Fibroblast of the aortic adventitia (primary cell): ENCODE measurements around the gene ZNHIT6. TPM values are rescaled to one million over a fixed set of nuclear protein-coding genes. Genes with fewer than 3 reads are reported as not detected.

Source experiments
- total RNA-seq: library from RNA; depleted of rRNA; stranded (reverse); fragments of >200 nt; gene quantifications from 2 replicates; pipeline ENCODE4 v1.2.3, GENCODE V29; 2012; ENCODE audit warnings: low replicate concordance

Gene ZNHIT6
- total RNA-seq, 1 donor: 18.1 TPM

Other genes starting within 250 kb of the ZNHIT6 start
- gene DDAH1, start 243.3 kb downstream of the ZNHIT6 start, total RNA-seq: 57.8 and 88.9 TPM in 2 replicates
- gene CCN1, start 127.7 kb downstream of the ZNHIT6 start, total RNA-seq: 28.0 and 29.6 TPM in 2 replicates